ENCODE results near the gene IPO11.
"Not testable (repeated sequence)": the region's sequence is repeated elsewhere in the genome, so short reads cannot be mapped to it uniquely, and the experiment has no call there.

The IPO11 gene

DNA sequence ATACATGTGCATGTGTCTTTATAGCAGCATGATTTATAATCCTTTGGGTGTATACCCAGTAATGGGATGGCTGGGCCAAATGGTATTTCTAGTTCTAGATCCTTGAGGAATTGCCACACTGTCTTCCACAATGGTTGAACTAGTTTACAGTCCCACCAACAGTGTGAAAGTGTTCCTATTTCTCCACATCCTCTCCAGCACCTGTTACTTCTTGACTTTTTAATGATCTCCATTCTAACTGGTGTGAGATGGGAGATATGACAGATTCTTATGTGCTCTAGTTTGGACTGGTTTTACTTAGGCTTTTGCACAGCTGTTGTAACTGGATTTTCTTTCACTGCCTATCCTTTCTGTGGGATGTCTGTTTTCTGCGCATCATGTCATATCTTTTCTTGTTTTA, 108.2 kb downstream of the IPO11 start:
- not testable (repeated sequence) for DNase-seq

DNA sequence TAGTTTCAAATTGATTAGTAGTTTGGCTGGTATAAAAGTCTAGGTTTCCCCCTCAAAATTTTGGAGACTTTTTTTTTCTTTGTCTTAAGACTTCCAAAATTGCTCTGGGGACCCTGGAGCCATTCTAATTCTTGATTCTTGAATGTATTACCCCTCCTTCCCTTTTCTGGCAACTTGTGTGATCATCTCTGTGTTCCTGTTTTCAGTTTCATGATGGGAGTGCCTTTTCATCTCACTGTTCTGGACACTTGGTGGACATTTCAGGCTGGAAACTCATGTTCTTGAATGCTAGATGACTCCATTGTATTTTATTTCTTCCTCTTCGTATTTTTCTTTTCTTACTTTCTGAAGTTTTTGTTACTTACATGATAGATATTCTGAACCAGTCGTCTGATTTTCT, 108.8 kb downstream of the IPO11 start:
- no peak for DNase-seq

DNA sequence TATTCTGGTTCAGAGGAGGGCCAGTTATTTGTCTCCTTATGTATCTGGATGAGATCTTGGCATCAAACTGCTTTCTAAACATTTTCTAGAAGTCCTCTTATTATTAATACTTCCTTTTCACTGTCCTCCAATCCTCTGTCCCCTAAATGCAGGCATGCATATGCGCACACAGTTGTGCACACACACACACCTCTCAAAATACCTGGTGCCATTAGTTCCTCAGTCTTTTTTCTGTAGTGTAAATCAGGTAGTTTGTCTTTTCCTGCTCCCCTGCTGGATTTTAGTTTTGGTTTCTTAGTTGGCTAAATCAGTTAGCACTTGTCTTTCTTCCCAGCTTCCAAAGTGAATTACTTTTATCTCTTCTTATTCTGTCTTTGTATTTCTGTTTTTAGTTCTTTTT, 110.2 kb downstream of the IPO11 start:
- DNase-seq: no peak

DNA sequence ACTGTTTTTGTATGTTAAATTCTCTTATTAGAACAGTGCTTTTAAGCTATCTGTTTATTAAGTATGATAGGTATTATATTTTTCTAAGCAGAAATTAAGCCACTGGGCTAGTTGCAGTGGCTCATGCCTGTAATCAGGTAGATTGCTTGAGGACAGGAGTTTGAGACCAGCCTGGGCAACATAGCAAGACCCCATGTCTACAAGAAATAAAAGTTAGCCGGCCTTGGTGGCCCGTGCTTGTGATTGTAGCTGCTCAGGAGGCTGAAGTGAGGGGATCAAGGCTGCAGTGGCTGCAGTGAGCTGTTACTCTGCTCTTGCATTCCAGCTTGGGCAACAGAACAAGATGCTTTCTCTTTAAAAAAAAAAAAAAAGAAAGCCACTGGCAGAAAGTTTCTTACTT, 121.0 kb downstream of the IPO11 start:
- DNase-seq: no peak

GRCh38 chr5:62534461-62535236, 122.1 kb downstream of the IPO11 start:
- DNase-seq: no peak

DNA sequence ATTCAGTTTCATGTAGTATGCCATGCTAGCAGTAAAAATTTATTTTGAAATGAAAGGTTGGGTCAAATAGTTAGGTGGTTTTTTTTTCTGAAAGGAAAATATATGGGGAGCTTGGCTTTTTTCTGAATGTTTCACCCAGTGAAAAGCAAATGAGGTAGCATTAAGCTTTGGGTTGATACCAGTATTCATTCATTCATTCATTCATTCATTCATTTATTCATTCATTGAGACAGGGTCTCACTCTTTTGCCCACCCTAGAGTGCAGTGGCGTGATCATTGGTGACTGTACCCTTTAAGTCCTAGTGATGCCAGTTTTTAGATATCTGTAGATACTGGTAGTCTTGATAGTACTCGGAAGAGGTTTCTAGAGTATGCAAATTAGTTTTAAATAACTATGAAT, 123.7 kb downstream of the IPO11 start:
- no peak for DNase-seq

DNA sequence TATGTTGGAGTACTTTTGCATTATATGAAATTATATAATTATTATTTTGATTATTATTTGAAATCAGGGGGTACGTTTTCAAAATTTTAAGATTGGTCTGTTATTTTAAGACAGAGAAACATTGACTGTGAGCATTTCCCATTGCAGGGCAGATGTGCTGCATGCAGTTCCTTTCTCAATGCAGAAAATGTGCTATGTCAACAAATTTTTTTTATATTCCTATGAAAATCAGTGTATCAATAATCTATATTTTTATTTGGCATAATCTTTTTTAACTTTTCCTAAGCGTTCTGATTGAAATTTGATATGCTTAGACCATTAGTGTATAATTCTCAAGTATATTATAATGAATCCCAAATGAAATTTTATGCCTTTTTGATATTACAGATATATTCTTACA, 124.2 kb downstream of the IPO11 start:
- no peak for DNase-seq

- no peak for DNase-seq
These were observed 125.7 kb downstream of the IPO11 start for GRCh38 chr5:62538017-62538942.

- DNase-seq: no peak
These were observed 130.2 kb downstream of the IPO11 start for GRCh38 chr5:62542720-62543119.

DNA sequence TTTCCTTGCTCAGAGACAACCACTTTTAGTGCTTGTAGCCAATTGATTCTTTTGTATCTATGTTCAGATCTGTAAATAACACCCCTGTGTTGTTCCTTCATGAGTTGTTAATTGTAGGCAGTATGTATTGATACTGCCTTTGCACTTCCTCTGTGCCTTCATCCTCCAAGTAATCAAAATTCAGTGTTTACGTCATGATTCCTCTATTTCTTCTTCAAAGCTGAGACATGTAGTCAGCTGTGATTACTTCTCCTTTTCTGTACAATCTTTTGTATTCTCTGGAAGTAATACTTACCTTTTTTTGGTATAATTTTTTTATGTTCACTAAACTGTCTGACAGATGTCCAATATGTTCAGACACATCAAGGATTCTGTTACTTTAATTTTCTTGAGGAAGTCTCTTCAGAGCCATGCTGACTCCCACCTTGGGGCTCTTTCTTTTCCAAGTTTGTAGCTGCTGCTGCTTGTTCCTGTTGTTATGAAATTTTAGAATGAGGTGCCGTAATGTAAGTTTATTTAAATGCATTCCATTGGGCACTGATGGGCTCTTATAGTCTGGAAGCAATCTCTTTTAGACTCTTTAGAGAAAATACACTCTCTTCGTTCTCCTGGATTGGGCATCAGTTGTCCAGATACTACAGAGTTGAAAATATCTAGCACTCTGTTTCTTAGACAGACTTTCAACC, 135.5 kb downstream of the IPO11 start:
- no peak for DNase-seq

- DNase-seq: no peak
These were observed 137.5 kb downstream of the IPO11 start for GRCh38 chr5:62550103-62550502.

- no peak for DNase-seq
These were observed 143.4 kb downstream of the IPO11 start for GRCh38 chr5:62555930-62556329.

- DNase-seq: no peak
These were observed 146.4 kb downstream of the IPO11 start for GRCh38 chr5:62558941-62559340.

GRCh38 chr5:62560786-62561185, 148.2 kb downstream of the IPO11 start:
- no peak for DNase-seq

GRCh38 chr5:62561896-62562295, 149.3 kb downstream of the IPO11 start:
- no peak for DNase-seq

DNA sequence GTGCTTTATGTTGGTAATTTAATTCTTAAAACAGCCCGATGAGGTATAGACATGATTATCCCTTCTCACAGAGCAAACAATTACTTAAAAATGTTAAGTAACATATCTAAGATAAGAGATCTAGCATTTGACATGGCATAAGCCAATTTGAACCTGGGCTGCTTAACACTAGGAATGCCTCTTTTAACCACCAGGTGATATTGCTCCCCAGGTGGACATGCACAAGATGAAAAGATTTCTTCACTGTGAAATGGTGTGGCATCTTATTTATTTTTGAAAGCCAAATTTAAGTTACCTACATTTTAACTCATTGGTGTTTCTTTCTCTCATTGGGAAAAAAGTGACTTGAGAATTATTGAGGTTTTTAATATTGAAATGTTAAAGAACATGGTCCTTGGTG, 150.3 kb downstream of the IPO11 start:
- DNase-seq: no peak

DNA sequence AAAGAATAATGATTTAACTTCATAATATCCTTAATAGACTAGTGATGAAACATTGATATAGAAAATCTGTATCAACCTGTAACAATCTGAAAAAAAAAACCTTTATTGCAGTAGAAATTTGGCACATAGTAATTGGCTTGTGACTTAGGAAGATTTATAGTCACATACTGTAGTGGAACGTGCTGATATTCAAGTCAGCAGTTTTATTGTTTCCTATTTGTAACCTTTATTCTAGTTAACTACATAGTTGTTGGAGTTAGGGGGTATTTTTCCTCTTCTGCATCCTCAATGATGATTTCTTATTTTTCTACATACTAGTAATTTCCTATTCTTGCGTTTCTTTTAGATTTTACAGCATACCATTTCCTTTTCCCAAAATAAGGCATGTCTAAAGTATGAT, 151.5 kb downstream of the IPO11 start:
- no peak for DNase-seq

GRCh38 chr5:62565740-62566139, 153.2 kb downstream of the IPO11 start:
- not testable (repeated sequence) for DNase-seq

DNA sequence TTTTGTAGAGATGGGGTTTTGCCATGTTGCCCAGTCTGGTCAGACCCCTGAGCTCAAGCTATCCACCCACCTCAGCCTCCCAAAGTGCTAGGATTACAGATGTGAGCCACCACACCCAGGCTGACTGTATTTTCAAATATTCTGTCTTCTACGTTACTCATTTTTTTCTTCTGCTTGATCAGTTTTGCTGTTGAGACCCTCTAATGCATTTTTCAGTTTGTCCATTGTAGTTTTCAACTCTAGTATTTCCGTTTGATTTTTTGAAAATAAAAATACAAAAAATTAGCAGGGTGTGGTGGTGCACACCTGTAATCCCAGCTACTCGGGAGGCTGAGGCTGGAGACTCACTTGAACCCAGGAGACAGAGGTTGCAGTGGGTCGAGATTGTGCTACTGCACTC, 155.6 kb downstream of the IPO11 start:
- no peak for DNase-seq

DNA sequence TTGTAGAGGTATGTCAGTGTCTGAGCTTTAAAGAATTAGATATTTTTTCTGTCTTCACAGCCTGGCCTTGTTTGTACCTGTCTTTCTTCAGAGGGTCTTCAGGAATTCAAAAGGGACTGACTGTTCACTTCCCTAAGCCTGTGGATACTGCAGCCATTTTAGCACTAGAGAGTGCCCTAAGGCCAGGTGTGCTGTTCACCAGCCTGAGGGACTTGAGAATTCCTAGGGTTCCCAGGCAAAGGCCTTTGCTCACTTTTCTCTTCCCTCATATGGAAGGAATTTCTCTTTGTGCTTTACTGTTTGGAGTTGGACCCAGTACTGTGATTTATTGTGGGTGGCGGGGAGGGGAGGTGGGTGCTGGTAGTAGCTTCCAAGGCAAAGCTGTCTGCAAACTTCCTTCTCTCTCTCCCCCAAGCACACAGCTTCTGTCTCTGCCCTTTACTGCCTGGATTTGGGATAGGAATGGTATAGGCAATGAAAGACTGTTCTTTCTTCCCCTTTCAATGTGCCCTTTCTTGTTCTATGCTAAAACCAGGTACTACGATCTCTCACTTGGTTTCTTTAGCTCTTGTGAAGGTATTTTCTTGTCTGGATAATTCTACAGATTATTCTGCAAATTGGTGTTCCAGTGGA, 156.4 kb downstream of the IPO11 start:
- no peak for DNase-seq

DNA sequence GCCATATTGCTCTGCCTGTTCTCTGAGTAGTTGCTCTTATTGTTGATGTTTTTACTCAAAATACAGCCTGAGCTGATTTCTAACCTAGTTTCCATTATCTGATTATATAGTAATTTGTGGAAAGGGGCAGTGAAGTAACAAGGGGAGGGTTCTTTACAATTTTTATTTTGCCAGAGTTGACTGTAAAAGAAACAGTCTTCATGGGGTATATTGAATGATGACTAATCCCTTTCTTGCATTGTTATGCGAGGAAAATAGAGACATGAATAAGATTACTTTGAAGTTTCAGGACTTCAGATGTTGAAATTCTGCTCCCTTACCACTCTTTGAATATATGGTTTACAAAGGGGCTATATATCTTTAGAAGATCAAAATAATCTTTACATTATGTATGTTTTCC, 156.9 kb downstream of the IPO11 start:
- no peak for DNase-seq

DNA sequence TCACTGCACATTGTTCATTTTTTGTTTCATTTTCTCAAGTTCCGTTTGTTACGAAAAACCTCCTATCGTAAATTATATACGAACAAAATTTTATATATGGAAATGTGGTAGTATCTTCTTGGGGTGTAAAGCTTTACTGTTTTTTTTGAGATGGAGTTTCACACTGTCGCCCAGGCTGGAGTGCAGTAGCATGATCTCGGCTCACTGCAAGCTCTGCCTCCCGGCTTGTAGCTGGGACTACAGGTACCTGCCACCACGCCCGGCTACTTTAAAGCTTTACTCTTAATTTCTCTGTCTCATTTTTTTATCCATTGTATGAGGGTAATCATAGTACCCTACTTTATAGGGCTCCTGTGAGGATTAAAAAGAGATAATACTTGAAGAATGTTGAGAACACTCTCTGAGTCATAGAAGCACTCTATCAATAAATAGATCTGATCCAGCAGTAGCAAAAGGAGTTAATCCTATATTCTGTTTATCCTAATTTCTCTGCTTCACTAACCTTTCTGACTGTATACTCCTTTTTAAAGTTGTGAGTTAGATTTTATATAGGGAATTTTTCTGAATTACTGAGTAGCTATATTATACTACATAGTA, 160.5 kb downstream of the IPO11 start:
- DNase-seq: no peak

DNA sequence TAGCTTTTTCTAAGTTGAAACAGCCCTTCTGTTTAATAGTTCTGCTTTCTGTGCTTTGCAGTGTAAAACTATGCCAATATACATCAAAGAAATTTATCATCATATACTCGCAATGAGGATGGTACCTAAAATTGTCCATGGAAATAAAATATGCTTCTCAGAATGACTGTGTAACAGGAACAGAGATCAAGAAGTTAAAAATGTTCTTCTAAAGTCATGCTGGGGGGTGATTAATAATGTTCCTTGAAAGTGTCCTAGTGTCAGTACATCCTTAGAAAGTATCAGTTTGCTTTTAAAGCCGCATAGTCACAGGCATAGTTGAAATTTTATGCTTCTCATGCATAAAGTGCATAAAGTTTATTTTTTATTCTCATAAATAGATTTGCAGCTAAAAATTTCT, 162.0 kb downstream of the IPO11 start:
- DNase-seq: no peak

Data from NCI-H510A (cell line).